ENCODE measurements around the gene KRT72.
A peak's percentile ranks its signal among the peaks of the same experiment; 100 is the strongest.

The KRT72 gene

DNA sequence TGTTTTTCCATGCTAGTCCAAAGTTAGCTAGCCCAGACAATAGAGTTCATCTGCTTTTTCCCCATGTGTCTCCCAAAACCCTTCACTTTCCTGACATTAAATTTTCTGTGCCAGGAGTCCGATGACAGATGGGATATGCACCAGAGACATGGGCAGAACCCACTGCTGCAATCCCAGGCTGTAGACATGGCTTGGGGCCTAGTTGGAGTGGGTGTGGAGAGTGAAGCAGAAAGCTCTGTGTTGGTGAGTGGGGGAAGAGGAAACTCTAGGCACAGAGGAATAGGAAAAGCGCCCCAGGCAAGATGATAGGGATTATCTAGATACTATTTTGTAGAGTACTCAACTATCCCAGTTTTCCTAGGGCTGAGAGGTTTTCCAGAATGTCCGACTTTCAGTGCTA, 22.8 kb downstream of the KRT72 start:
- DNase-seq (ENCODE audit: low spot score): no peak

DNA sequence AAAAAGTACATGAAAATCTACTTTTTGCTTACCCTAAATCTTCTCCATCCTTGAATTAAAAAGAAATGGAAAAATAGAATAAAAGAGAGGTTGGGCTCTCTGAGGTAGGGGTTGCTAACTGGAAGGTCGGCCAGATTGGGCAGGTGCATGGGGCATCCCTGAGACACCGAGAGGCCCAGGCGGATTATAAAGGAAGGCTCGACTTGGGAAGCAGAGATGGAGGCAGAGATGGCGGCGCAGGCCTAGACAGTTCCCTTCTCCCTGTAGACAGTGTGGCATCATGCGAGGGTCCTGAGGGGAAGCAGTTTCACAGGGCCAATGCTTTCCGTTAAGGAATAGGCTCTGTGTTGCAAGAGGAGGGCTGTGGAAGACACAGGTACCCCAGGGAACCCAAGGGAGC, 23.9 kb downstream of the KRT72 start:
- no peak for DNase-seq (ENCODE audit: low spot score)

- DNase-seq (ENCODE audit: low spot score): no peak
Measured at GRCh38 chr12:52575948-52576347, 25.3 kb downstream of the KRT72 start.

DNA sequence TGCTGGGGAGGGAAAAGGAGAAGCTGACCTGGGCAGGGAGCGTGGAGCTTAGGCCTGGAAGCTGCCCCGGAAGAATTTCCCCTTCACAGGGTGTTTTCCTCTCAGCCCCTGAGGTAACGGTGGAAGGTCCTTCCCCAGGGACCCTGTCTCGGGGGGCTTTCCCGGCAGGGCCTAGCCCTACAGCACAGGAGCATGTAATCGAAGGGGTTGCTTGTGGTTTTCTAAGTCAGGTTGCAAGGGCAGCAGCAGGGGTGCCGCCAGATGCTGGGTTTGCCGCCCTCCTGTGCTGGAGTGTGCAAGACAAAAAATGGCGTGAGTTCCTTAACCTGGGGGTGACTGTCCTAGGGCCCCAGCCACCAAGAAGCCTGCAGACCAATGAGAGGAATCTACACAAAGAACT, 26.0 kb downstream of the KRT72 start:
- no peak for DNase-seq (ENCODE audit: low spot score)

- DNase-seq (ENCODE audit: low spot score): no peak
Measured at GRCh38 chr12:52573743-52574142, 27.5 kb downstream of the KRT72 start, which contains the start of gene KRT74. Gene KRT74 (minus strand): TSS chr12:52573843. CDS start chr12:52573777, 66 bp downstream.

- DNase-seq (ENCODE audit: low spot score): no peak
Measured at GRCh38 chr12:52573306-52573705, 28.0 kb downstream of the KRT72 start.

- DNase-seq (ENCODE audit: low spot score): no peak
Measured at GRCh38 chr12:52570511-52570910, 30.8 kb downstream of the KRT72 start.

DNA sequence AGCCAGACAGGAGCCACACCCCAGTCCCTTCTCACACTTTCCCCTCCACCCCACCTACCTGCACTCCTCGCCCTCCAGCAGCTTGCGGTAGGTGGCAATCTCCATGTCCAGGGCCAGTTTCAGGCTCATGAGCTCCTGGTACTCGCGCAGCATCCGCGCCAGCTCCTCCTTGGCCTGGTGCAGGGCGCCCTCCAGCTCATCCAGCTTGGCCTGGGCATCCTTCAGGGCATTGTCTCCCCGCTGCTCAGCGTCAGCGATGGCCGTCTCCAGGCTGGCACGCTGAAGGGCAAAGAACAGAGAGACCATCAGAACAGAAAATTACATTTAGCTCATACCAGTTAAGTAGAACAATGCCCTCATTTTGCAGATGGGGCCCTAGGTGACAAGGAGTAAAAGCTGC, 33.2 kb downstream of the KRT72 start:
- DNase-seq (ENCODE audit: low spot score): no peak

- peak; percentile 77 for DNase-seq (ENCODE audit: low spot score)
Measured at GRCh38 chr12:52566847-52567291, 34.4 kb downstream of the KRT72 start.

DNA sequence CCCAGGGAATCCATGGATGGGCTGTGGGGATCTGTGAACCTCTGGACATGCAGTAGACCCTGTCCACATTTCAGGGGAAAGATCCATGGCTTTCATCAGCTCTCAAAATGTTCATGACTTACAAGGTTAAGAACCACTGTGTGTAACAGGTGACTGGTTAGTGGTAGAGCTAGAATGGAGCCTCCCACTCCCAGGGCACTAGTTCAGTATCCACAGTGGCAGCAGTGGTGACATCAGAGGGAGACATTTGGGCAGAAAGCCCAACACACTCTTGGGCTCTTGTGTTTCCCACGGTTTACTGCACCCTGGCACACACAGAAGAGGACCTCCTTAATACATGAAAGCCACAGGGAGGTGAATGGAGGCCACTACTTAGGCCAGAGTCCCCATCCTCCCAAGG, 36.7 kb downstream of the KRT72 start:
- DNase-seq (ENCODE audit: low spot score): no peak

DNA sequence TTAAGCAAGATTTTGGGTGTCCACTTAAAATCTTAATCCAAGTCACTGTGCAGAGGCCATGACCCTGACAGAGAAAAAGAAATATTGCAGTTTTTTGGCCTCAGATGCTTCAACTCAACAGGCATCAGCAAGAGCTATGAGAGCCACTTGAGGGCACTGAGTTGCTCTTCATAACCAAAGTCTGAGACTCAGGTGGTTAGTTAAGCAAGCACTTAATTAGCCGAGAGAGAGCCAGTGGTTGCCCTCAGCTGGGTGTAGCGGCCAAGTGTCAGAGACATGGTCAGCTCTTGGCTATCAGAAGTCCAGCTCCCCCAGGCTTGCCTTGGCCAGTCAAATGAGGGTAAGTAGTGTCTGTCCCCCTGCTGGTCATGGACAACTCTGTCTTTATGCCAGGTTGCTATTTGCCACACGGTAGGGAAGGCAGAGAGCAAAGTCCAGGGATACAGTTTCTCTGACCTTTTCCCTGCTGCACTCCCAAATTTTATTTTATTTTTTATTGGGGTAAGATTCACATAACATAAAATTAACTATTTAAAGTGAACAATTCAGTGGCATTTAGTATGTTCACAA, 39.3 kb downstream of the KRT72 start:
- DNase-seq (ENCODE audit: low spot score): no peak

DNA sequence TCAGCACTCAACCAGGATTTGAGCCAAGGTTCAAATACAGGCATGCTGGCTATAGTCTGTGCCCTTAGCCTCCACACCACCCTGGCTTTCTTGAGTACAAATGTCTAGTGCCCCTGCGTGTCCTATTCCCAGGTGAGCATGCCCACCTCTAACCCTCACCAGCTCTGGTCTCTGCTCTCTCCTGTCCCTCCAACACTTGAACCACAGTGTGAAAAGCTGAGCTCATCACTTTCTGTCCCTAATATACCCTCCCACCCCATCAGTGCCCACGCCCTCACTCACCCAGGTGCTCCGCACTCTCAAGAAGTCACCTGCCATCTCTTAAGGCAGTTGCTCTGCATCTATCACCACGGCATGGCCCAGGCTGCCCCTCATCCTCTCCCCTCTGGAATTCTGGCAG, 41.3 kb downstream of the KRT72 start:
- DNase-seq (ENCODE audit: low spot score): no peak

DNA sequence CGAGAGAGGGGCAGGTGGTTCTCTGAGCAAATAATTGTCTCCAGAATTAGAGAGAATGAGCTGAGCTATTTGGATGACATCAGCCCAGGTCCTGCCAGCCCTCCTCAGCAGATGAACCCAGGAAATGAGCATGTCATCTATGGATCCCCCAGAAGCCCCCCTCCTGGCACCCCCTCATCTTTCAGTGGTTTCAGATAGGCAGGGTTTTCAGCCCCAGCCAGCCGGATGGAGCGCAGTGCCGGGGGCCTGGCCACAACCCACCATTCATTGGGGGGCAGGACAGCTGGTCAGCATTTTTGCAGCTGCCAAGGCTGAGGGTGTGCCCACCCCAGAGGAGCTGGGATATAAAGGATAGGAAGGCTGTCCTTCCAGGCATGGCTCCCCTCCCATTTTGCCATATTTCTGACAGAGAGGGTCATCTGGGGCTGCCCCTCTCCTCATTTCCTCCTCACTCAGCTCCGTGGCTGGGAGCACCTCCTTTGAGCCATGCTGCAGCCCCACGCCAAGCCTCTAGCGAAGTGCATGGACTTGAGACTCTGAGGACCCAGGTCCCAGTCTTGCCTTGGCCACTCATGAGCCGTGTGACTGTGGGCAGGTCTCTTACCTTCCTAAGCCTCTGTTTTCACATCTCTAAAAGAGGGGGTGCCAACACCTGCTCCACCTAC, 42.4 kb downstream of the KRT72 start:
- DNase-seq (ENCODE audit: low spot score): no peak

- DNase-seq (ENCODE audit: low spot score): peak; percentile 11
Measured at GRCh38 chr12:52557476-52557875, 43.8 kb downstream of the KRT72 start.

- peak; percentile 24 for DNase-seq (ENCODE audit: low spot score)
Measured at GRCh38 chr12:52555577-52555976, 45.7 kb downstream of the KRT72 start.

DNA sequence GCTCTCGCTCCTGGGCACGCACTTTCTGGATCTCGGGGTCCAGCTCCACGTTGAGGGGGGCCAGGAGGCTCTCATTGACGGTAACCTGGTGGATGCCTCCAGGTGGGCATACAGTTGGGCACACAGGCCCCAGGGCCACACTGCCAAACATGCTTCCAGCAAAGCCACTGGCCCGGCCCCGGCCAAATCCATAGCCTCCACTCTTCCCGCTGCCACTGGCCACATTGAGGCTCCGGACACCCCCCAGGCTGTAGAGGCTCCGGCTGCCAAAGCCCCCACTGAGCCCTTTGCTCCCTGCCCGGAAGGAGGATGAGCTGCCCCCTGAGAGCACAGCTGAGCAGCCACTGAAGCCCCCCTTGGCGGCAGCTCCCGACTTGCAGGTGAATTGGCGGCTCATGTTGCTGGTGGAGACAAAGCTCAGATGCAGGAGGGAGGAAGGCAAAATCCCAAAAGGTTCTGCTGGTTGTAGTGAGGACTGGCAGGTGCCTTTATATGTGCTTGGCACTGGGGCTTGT, 48.5 kb downstream of the KRT72 start, which contains the start of gene KRT71:
Gene KRT71, minus strand, starts transcription at position 465 of the 515 bp plus-strand sequence. Its CDS starts 68 bp downstream, at position 397.
- no peak for DNase-seq (ENCODE audit: low spot score)

DNA sequence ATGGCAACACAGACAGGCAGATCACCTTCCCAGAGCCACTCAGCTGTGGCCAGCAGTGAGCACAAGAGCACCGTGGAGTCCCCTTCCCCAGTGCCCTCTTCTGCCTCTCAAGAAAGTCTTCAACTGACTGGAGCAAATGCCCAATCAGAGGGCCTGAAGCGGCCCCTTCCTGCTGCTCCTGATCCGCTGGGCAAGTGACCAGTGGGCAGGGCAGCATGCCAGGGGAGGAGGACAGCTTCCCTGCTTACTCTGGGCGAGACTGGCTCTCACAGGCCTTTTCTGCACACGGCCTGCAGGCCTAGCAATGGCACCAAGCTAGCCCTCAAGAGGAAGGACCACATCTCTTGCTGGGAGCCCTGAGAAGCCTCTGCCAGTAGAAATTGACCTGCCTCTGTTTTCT, 49.2 kb downstream of the KRT72 start:
- no peak for DNase-seq (ENCODE audit: low spot score)

- DNase-seq (ENCODE audit: low spot score): no peak
Measured at GRCh38 chr12:52551216-52551865, 49.9 kb downstream of the KRT72 start.

- no peak for DNase-seq (ENCODE audit: low spot score)
Measured at GRCh38 chr12:52546126-52546525, 55.1 kb downstream of the KRT72 start.

GRCh38 chr12:52543985-52544883, 57.0 kb downstream of the KRT72 start:
- no peak for DNase-seq (ENCODE audit: low spot score)

DNA sequence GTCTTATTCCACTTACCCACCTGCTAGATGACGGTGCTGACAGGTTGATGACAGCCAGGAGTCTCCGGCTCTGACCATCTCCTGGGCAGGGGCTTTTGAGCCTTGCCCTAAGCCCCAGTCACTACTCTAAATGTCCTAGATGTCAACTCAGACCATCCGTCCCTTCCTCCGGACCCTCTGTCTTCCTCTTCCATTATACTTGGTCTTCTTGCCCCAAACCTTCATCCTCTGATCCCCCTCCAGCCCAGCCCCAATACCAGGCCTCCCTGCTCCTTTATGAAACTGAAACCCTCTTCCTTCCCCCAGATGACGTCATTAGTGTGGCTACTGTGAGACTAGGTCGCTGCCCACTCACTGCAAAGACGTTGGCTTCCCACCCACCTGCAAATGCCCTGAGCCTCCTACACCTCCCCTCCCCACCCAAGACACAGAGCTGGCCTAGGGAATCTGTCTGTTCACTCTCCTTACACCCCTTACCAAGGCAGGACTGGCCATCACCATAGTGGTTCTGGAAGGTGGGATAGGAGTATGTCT, 58.4 kb downstream of the KRT72 start:
- DNase-seq (ENCODE audit: low spot score): no peak

- no peak for DNase-seq (ENCODE audit: low spot score)
Measured at GRCh38 chr12:52542157-52542556, 59.1 kb downstream of the KRT72 start.

Measured in CD4-positive, alpha-beta T cell treated with Interleukin-2 at 100 ng/mL for 4 hours (primary cell).